Measurements from ENCODE around the gene NRXN3. TPM values are rescaled to one million over a fixed set of nuclear protein-coding genes. Genes with fewer than 3 reads are reported as not detected.

NRXN3 gene
- total RNA-seq, 1 experiment from 2014 or later = not detected

DNA sequence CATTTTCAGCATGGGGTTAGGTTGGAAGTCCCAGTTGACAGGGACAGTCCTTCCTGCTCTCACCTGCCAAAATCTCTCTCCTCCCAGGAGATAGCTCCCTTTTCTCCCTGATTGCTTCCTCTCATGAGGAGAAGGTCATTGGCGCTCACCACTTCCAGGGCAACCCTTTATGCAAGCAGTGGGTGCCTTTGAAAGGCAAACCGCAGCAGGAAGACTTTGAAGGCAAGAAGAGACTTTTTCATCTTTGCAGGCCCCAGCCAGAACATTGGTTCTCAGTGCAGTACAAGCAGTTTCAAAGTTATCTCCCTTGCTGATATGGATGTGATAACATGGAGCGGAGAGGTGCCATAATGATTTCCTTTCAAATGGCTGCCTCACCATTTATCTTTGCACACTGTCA is 1558.2 kb downstream of the NRXN3 start:
- no TSS peak for BruUV-seq (replicated peaks)
- Histone ChIP-seq H3K9me3 (ENCODE audit: control insufficient read depth, insufficient read depth, low read depth, low read length) (no peaks in the 10 kb centered on the region), H3K4me1 (ENCODE audit: control insufficient read depth, insufficient read depth, low read length) (no peaks in the 10 kb centered on the region), H3K27me3 (ENCODE audit: control insufficient read depth, insufficient read depth, low read length) (no peaks in the 10 kb centered on the region), H3K36me3 (ENCODE audit: control insufficient read depth, insufficient read depth, low read length) (no peaks in the 10 kb centered on the region), H3K4me3 (ENCODE audit: low read depth in 2 of 2, low read length in 2 of 2) (no peak overlapping the region), H3K27ac (ENCODE audit: low read length) (no peak overlapping the region)
- intact Hi-C loops (cut with micrococcal nuclease; ENCODE audit: unreplicated experiment) = no loop called here
- ChIA-PET POLR2A (no interaction called here), CTCF (no interaction called here)
- in situ Hi-C loops (cut with HindIII; ENCODE audit: low pct_unique_long_range_greater_than_20kb, low sequenced_read_pairs) = no loop called here
- TF ChIP-seq POLR2AphosphoS5 (IDR thresholded peaks at IDR 0.05; ENCODE audit: low read depth, low read length) (no peak), SIN3A (IDR thresholded peaks at IDR 0.05; ENCODE audit: borderline replicate concordance, insufficient read depth, low read depth, low read length) (no peak), TCF7L2 (IDR thresholded peaks at IDR 0.05; ENCODE audit: low read depth, low read length) (no peak)
- TF ChIP-seq, protein P1, sequence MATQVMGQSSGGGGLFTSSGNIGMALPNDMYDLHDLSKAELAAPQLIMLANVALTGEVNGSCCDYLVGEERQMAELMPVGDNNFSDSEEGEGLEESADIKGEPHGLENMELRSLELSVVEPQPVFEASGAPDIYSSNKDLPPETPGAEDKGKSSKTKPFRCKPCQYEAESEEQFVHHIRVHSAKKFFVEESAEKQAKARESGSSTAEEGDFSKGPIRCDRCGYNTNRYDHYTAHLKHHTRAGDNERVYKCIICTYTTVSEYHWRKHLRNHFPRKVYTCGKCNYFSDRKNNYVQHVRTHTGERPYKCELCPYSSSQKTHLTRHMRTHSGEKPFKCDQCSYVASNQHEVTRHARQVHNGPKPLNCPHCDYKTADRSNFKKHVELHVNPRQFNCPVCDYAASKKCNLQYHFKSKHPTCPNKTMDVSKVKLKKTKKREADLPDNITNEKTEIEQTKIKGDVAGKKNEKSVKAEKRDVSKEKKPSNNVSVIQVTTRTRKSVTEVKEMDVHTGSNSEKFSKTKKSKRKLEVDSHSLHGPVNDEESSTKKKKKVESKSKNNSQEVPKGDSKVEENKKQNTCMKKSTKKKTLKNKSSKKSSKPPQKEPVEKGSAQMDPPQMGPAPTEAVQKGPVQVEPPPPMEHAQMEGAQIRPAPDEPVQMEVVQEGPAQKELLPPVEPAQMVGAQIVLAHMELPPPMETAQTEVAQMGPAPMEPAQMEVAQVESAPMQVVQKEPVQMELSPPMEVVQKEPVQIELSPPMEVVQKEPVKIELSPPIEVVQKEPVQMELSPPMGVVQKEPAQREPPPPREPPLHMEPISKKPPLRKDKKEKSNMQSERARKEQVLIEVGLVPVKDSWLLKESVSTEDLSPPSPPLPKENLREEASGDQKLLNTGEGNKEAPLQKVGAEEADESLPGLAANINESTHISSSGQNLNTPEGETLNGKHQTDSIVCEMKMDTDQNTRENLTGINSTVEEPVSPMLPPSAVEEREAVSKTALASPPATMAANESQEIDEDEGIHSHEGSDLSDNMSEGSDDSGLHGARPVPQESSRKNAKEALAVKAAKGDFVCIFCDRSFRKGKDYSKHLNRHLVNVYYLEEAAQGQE (IDR thresholded peaks at IDR 0.05; ENCODE audit: insufficient read depth in 1 of 2, low read depth in 2 of 2, low read length in 1 of 2) = no peak
- TF ChIP-seq, protein P2, sequence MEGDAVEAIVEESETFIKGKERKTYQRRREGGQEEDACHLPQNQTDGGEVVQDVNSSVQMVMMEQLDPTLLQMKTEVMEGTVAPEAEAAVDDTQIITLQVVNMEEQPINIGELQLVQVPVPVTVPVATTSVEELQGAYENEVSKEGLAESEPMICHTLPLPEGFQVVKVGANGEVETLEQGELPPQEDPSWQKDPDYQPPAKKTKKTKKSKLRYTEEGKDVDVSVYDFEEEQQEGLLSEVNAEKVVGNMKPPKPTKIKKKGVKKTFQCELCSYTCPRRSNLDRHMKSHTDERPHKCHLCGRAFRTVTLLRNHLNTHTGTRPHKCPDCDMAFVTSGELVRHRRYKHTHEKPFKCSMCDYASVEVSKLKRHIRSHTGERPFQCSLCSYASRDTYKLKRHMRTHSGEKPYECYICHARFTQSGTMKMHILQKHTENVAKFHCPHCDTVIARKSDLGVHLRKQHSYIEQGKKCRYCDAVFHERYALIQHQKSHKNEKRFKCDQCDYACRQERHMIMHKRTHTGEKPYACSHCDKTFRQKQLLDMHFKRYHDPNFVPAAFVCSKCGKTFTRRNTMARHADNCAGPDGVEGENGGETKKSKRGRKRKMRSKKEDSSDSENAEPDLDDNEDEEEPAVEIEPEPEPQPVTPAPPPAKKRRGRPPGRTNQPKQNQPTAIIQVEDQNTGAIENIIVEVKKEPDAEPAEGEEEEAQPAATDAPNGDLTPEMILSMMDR (IDR thresholded peaks at IDR 0.05) = no peak
- no peak for ATAC-seq
- DNase-seq (ENCODE audit: low read depth, low spot score) = no peak

DNA sequence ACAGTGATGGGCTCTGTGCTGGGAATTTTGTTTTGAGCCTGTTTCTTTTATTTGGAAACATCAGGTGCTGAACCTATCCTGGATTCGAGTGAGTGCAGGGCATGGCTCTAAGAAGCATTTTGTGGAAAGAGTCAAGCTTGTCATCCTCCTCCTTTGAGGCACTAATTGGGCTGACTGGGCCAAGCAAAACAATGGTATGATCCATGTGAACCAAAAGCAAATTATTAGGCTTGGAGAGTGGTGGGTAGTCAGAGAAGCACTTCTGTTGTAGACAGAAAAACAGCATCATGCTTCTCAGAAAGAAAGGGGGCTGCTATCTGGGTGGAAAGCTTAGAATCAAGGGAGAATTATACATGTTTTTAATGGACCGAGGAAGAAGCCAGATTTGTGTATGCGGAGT is 1559.6 kb downstream of the NRXN3 start:
- Histone ChIP-seq H3K9me3 (ENCODE audit: control insufficient read depth, insufficient read depth, low read depth, low read length) (no peaks in the 10 kb centered on the region), H3K4me3 (ENCODE audit: low read depth in 2 of 2, low read length in 2 of 2) (no peak overlapping the region), H3K27me3 (ENCODE audit: control insufficient read depth, insufficient read depth, low read length) (no peaks in the 10 kb centered on the region), H3K36me3 (ENCODE audit: control insufficient read depth, insufficient read depth, low read length) (no peaks in the 10 kb centered on the region), H3K27ac (ENCODE audit: low read length) (no peak overlapping the region), H3K4me1 (ENCODE audit: control insufficient read depth, insufficient read depth, low read length) (no peaks in the 10 kb centered on the region)
- TF ChIP-seq TCF7L2 (IDR thresholded peaks at IDR 0.05; ENCODE audit: low read depth, low read length) (no peak), POLR2AphosphoS5 (IDR thresholded peaks at IDR 0.05; ENCODE audit: low read depth, low read length) (no peak), SIN3A (IDR thresholded peaks at IDR 0.05; ENCODE audit: borderline replicate concordance, insufficient read depth, low read depth, low read length) (no peak)
- TF ChIP-seq, protein P2 (IDR thresholded peaks at IDR 0.05) = no peak
- TF ChIP-seq, protein P1 (IDR thresholded peaks at IDR 0.05; ENCODE audit: insufficient read depth in 1 of 2, low read depth in 2 of 2, low read length in 1 of 2) = no peak
- no peak for DNase-seq (ENCODE audit: low read depth, low spot score)
- ChIA-PET POLR2A (no interaction called here), CTCF (no interaction called here)
- intact Hi-C loops (cut with micrococcal nuclease; ENCODE audit: unreplicated experiment) = no loop called here
- BruUV-seq (replicated peaks) = no TSS peak
- in situ Hi-C loops (cut with HindIII; ENCODE audit: low pct_unique_long_range_greater_than_20kb, low sequenced_read_pairs) = no loop called here
- ATAC-seq = no peak

Measured in Panc1 (cell line).